ENCODE data around the gene DDC.
A peak's percentile ranks its signal among the peaks of the same experiment; 100 is the strongest.

The DDC gene

DNA sequence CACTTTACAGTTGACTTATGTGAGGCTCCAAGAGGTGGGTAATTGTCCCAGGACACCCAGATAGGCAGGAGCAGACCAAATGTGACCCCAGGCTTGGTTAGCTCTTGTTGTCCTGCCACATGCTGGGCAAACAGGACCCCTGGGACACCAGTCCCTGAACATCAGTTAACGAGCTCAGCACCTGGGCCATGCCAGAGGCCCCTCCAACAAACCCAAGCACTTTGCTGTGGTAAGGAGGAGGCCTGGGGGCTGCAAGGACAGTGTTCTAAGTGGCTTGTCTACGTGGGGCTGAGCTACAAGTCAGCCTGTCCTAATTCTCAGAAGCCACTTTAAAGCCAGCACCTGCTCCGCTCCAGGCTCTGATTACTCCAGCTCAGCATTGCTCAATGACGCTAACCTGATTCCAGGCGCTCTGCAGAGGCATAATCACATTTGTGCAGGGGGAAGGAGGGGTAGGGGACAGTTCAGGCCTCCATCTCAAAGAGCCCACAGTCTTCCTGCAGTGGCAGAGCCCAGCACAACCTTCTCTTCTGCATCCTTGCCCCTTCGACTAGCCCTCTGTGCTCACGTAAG, 57.2 kb downstream of the DDC start:
- TF ChIP-seq, protein P1, sequence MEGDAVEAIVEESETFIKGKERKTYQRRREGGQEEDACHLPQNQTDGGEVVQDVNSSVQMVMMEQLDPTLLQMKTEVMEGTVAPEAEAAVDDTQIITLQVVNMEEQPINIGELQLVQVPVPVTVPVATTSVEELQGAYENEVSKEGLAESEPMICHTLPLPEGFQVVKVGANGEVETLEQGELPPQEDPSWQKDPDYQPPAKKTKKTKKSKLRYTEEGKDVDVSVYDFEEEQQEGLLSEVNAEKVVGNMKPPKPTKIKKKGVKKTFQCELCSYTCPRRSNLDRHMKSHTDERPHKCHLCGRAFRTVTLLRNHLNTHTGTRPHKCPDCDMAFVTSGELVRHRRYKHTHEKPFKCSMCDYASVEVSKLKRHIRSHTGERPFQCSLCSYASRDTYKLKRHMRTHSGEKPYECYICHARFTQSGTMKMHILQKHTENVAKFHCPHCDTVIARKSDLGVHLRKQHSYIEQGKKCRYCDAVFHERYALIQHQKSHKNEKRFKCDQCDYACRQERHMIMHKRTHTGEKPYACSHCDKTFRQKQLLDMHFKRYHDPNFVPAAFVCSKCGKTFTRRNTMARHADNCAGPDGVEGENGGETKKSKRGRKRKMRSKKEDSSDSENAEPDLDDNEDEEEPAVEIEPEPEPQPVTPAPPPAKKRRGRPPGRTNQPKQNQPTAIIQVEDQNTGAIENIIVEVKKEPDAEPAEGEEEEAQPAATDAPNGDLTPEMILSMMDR (IDR thresholded peaks at IDR 0.05; ENCODE audit: low read depth, low read length, missing control alignments): no peak
- H3K4me3 ChIP-seq (ENCODE audit: low read depth, low read length): no peak overlapping the region
- DNase-seq (ENCODE audit: low read depth): no peak
- in situ Hi-C loops (cut with HindIII; ENCODE audit: low sequenced_read_pairs): no loop called here

DNA sequence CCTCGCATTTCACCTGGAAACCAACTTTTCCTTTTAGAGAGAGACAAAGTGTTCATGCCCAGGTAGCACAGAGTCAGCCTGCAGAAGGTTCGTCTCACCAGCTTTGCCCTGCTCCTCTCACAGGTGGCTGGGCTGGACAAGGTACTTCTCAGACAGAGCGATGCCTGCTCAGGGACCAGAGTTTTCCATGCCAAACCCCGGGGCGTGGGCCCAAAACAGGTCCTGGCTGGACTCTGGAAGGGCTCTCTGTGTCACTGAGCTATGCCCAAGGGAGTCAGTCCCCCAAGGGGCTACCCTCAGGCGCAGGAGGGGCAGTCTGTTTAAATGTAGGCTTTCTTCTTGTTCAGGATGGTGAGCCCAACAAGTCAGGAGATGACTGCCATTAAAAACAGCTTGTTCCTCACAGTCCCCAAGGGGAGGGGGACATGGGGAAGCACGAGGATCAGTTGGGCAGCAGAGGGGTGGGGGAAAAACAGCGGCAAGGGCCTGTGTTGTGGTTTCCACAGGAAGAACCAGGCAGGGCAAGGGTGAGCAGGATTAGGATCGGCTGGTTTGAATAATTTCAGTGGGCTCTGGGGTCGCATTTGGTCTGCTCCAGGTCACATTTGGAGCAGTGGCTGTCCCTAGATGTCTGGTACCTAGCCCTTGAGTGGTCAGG, 59.5 kb downstream of the DDC start:
- DNase-seq (ENCODE audit: low read depth): no peak
- in situ Hi-C loops (cut with HindIII; ENCODE audit: low sequenced_read_pairs): no loop called here

DNA sequence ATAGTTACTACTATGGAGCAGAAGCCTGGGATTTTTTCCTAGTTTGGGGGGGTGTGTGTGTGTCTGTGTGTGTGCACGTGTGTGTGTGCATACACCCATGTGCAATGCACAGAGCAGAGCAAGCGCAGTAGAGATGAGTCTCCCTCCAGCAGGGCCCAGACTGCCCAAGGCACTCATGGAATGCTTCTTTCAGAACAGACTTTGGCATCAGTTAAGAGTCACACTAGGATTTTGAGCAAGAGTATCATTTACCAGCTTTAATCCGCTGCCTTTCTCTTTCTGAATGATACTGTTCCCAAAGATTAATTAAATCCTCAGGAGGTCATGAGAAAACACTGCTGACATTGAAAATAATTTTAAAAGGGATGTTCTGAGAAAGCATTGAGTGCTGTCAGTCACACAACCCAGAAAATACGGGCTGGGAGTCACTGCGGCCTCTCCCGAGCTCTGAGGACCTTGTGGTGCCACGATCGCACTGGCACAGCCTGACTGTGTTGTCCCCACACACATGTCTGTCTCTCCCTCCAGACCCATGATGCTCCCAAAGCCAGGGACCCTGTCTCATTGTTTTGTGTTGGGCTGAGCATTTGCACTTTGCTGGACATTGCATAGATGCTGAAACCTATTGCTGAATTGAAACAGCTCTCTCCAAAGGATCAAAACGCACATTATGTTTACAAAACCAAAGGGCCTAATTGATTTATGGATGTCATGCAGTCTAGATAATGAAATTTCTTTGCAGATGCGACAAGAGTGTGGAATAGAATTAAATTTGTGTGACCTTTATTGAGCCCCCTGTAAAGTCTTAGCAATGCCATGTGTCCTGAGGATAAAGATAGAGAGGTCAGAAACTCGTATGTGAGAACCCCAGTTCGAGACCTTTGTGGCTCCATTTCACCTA, 60.3 kb downstream of the DDC start:
- TF ChIP-seq, protein P1 (IDR thresholded peaks at IDR 0.05; ENCODE audit: low read depth, low read length, missing control alignments): no peak
- DNase-seq (ENCODE audit: low read depth): no peak
- no peak overlapping the region for H3K4me3 ChIP-seq (ENCODE audit: low read depth, low read length)
- in situ Hi-C loops (cut with HindIII; ENCODE audit: low sequenced_read_pairs): no loop called here

More for the DNA sequence above, 59.5 kb downstream of the DDC start:
- H3K4me3 ChIP-seq (ENCODE audit: low read depth, low read length): no peak overlapping the region
- TF ChIP-seq, protein P1 (IDR thresholded peaks at IDR 0.05; ENCODE audit: low read depth, low read length, missing control alignments): no peak

DNA sequence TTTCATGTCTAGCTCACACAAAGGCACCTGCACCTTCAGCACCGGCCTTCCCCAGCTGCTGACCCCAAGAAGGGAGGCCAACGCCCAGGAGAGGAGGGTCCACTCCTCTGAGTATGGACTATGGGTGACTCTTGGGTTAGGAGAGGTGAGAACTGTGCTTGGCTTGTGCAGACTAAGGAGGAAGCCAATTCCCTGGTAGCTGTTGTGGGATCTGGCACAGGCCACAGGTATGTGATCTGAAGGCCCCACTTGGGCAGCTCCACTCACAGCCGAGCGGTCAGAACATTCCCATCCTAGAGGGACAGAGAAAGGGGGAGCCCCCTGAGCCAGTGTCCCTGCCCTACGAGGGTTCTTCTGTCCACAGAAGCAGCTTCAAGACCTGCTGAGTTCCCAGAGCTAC, 62.3 kb downstream of the DDC start:
- TF ChIP-seq, protein P1 (IDR thresholded peaks at IDR 0.05; ENCODE audit: low read depth, low read length, missing control alignments): no peak
- H3K4me3 ChIP-seq (ENCODE audit: low read depth, low read length): no peak overlapping the region
- DNase-seq (ENCODE audit: low read depth): no peak
- in situ Hi-C loops (cut with HindIII; ENCODE audit: low sequenced_read_pairs): no loop called here

DNA sequence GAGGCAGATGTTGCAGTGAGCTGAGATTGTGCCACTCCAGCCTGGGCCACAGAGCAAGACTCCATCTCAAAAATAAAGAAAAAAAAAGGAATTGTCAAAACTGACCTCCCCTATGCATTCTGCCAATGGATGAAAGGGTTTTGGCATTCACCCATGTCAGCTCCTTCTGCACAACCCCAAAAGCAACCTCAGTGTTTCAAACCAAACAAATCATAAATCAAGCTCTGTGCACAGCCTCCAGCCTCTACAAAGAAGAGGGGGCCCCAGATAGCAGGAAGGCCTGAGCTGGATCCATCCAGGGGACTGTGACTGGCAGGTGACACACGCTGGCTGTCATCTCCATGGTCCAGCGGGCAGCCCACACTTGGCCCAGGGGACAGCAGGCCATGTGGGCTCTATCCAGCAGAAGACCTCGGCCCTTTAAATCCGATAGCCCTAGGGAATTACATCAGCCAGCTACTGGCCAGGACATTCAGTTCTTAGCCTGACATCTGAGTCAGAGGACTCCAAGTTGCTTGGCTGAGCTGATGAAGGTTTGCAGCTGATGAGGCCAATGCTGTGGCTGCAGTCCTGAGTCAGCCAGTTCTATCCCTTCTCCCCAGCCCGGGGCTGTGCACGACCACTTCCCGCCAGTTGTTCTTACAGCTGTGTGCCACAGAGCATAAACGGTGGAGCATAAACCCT, 63.1 kb downstream of the DDC start:
- no peak overlapping the region for H3K4me3 ChIP-seq (ENCODE audit: low read depth, low read length)
- TF ChIP-seq, protein P1 (IDR thresholded peaks at IDR 0.05; ENCODE audit: low read depth, low read length, missing control alignments): no peak
- DNase-seq (ENCODE audit: low read depth): peak; percentile 87
- in situ Hi-C loops (cut with HindIII; ENCODE audit: low sequenced_read_pairs): no loop called here

DNA sequence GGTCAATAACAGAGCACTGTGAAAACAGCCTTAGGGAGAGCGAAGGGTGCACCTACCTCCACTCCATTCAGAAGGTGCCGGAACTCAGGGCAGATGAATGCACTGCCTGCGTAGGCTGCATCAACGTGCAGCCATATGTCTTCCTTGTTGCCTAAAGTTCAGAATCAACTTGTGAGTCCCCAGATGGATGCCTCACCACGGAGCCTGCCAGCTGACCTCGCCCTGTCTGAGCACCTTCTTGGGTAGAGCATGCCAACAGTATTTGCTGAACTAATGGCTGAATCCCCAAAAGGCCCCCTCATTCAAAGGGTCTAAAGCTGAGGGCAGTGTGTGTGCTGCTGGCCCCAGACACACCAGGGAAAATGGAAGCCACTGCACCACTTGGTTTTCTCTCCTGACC, 66.1 kb downstream of the DDC start:
- no peak overlapping the region for H3K4me3 ChIP-seq (ENCODE audit: low read depth, low read length)
- DNase-seq (ENCODE audit: low read depth): no peak
- TF ChIP-seq, protein P1 (IDR thresholded peaks at IDR 0.05; ENCODE audit: low read depth, low read length, missing control alignments): no peak
- in situ Hi-C loops (cut with HindIII; ENCODE audit: low sequenced_read_pairs): loop anchor here (25.0 kb wide), 1 partner anchor 638 kb away; no protein-coding TSS in a partner anchor
